CD4-positive, alpha-beta T cell (primary cell): ENCODE results near the gene KIF26B. TPM values are rescaled to one million over a fixed set of nuclear protein-coding genes. Genes with fewer than 3 reads are reported as not detected.

Experiments used
- ATAC-seq: fragments of 200-7000 bp; cut with Tn5 transposase; one replicate; pipeline ENCODE4 v1.10.0; 2022; ENCODE audit warnings: mild to moderate bottlenecking; ENCODE audit not compliant: poor library complexity
- CTCF ChIA-PET: fragments of 350-600 bp; sonication (Branson Sonifier 250); formaldehyde crosslinking; loops from one replicate; lab custom pipeline; 2021; ENCODE audit warnings: antibody characterized with exemption, inconsistent platforms; lab: Charles Lee
- POLR2A ChIA-PET: fragments of 350-600 bp; sonication (Branson Sonifier 250); formaldehyde crosslinking; loops from one replicate; lab custom pipeline; 2021; ENCODE audit warnings: antibody characterized with exemption, inconsistent platforms; lab: Charles Lee
- DNase-seq, 14 experiments: peaks; one replicate each; pipeline ENCODE4 v3.0.0-alpha.2; 2013 to 2020; ENCODE audit warnings: mixed read lengths in 2 of 14
- H3K27ac ChIP-seq, 2 donors: one replicate each; pipeline versions ENCODE4 v1.5.1 to v1.7.0; 2013; ENCODE audit warnings: low read length in 2 of 2, low read depth in 1 of 2, mild to moderate bottlenecking in 1 of 2
- H3K27me3 ChIP-seq, 2 experiments: 1 replicate in 1 of 2; 2 replicates in 1 of 2; pipeline versions ENCODE4 v1.6.1 to v1.7.0; 2013; ENCODE audit warnings: low read length in 2 of 2, control low read depth in 1 of 2, mild to moderate bottlenecking in 1 of 2, moderate library complexity in 1 of 2; ENCODE audit not compliant: insufficient read depth in 2 of 2, control insufficient read depth in 1 of 2
- H3K36me3 ChIP-seq: one replicate; pipeline ENCODE4 v1.6.1; 2013; ENCODE audit warnings: low read length, control low read depth; ENCODE audit not compliant: insufficient read depth
- H3K4me1 ChIP-seq: one replicate; pipeline ENCODE4 v1.6.1; 2013; ENCODE audit warnings: low read length, control low read depth; ENCODE audit not compliant: insufficient read depth
- H3K4me3 ChIP-seq: one replicate; pipeline ENCODE4 v1.5.1; 2013; ENCODE audit warnings: mild to moderate bottlenecking, low read length, moderate library complexity
- H3K9me3 ChIP-seq, 2 experiments: 1 replicate in 1 of 2; 2 replicates in 1 of 2; pipeline versions ENCODE4 v1.6.1 to v1.7.0; 2013; ENCODE audit warnings: low read length in 2 of 2, mild to moderate bottlenecking in 2 of 2, control low read depth in 1 of 2, moderate library complexity in 1 of 2; ENCODE audit not compliant: control insufficient read depth in 1 of 2, insufficient read depth in 1 of 2
- H3K27ac Mint-ChIP-seq: one replicate; pipeline ENCODE4 v1.8.0; 2020; ENCODE audit warnings: mixed read lengths
- H3K27me3 Mint-ChIP-seq: one replicate; pipeline ENCODE4 v1.8.0; 2021; ENCODE audit warnings: mixed read lengths
- H3K36me3 Mint-ChIP-seq: one replicate; pipeline ENCODE4 v1.8.0; 2021; ENCODE audit warnings: low read depth, mixed read lengths
- H3K4me1 Mint-ChIP-seq: one replicate; pipeline ENCODE4 v1.8.0; 2021; ENCODE audit warnings: low read depth, mixed read lengths
- H3K4me3 Mint-ChIP-seq: one replicate; pipeline ENCODE4 v1.8.0; 2020; ENCODE audit warnings: mild to moderate bottlenecking, mixed read lengths
- H3K9me3 Mint-ChIP-seq: one replicate; pipeline ENCODE4 v1.8.0; 2020; ENCODE audit warnings: mixed read lengths
- CTCF ChIP-seq: fragments of 200-600 bp; IDR thresholded peaks from one replicate; pipeline ENCODE4 v1.8.0; 2022; ENCODE audit warnings: antibody characterized with exemption, mild to moderate bottlenecking
- intact Hi-C, 2 experiments: fragments of 100-400 bp; cut with DNase I in 1 of 2; cut with micrococcal nuclease in 1 of 2; formaldehyde crosslinking; loops; one replicate each; pipeline versions ENCODE4 v1.15.1 to v1.9.0; 2023 to 2025; cut with DNase I, micrococcal nuclease
- total RNA-seq, 174 experiments: library from RNA in 2 of 174; stranded (reverse) in 2 of 174; gene quantifications; one replicate each; pipeline ENCODE4 v1.2.3 and lab custom pipeline; 2021 to 2026

The KIF26B gene
- total RNA-seq, 2 experiments from 2014 or later: 0.03 TPM; not detected in 1

- Mint-ChIP-seq H3K4me1 (no peaks in the 10 kb centered on the region), H3K4me3 (no peak overlapping the region), H3K9me3 (no peaks in the 10 kb centered on the region), H3K36me3 (no peaks in the 10 kb centered on the region), H3K27ac (no peak overlapping the region), H3K27me3 (no peaks in the 10 kb centered on the region)
- no peaks in the 10 kb centered on the region for H3K4me1 ChIP-seq
- H3K27ac ChIP-seq: no peak overlapping the region
- intact Hi-C loops: no loop called here
- no peak for TF ChIP-seq CTCF
- ChIA-PET POLR2A (no interaction called here), CTCF (no interaction called here)
- ATAC-seq: no peak
- no peak overlapping the region for H3K4me3 ChIP-seq
- no peak for DNase-seq
- H3K27me3 ChIP-seq: no peaks in the 10 kb centered on the region
- H3K9me3 ChIP-seq: no peaks in the 10 kb centered on the region
- H3K36me3 ChIP-seq: no peaks in the 10 kb centered on the region
Measured at GRCh38 chr1:245486775-245487470, 332.1 kb downstream of the KIF26B start.

DNA sequence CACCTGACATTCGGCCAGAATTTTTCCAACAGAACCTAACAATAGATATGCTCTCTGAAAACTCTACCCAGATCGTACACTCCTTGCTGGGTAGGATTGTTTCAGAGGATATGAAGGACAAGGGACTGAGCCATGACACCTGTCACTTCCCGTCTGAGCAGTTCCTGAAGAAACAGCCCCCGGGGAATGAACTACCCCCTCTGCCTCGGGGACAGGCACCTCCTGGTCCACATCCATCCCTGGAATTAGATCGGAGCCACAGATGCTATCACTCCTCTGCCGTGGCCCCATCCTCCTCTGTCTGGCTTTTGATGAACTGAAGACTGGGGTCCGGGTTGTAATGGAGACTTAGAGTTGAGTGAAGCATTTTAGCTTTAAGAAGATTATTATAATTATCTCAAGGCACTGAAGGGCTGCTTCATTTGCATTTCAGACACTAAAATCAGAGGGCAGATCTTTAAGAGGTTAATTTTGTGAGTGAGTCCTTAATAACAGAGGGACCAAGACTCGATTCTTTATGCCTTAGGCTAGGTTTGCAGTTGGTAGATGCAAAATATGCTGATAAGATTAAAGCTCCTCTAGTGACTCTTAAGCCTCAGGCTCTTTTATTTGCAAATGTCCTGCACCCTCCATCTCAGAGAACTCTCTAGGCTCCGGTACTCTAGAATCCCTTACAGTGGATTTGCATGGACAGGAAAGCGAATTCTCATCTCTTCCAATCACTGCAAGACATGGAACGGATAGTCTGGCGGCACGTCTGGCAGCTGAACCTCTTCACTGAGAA, 333.8 kb downstream of the KIF26B start:
- ChIA-PET POLR2A (no interaction called here), CTCF (no interaction called here)
- H3K36me3 Mint-ChIP-seq: no peaks in the 10 kb centered on the region
- no peak overlapping the region for H3K4me3 Mint-ChIP-seq
- Histone ChIP-seq H3K27me3 (no peaks in the 10 kb centered on the region), H3K36me3 (no peaks in the 10 kb centered on the region), H3K4me3 (no peak overlapping the region), H3K9me3 (no peaks in the 10 kb centered on the region), H3K4me1 (no peaks in the 10 kb centered on the region), H3K27ac (no peak overlapping the region)
- TF ChIP-seq CTCF: no peak
- DNase-seq (no peak), ATAC-seq (no peak)
- H3K4me1 Mint-ChIP-seq: no peaks in the 10 kb centered on the region
- no peaks in the 10 kb centered on the region for H3K9me3 Mint-ChIP-seq
- intact Hi-C loops: no loop called here
- H3K27me3 Mint-ChIP-seq: no peaks in the 10 kb centered on the region
- H3K27ac Mint-ChIP-seq: no peak overlapping the region

DNA sequence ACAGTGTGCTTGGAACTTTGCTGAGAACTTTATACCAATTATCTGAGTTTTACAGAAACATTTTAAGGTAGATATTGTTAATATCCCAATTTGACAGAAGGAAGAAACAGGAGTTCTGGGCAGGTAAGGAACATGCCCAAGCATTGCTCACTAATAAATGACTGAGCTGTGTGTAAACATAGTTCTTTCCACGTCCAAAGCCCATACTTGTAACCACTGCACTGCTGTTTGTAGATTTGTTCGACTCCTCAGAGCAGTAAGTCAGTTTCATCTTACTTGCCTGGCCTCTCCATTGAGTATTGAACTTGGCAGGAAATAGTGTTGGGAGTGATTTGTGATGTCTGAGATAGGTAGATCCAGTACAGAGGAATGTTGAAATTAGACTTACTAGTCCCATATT, 335.1 kb downstream of the KIF26B start:
- Mint-ChIP-seq H3K4me3 (no peak overlapping the region), H3K27me3 (no peaks in the 10 kb centered on the region), H3K36me3 (no peaks in the 10 kb centered on the region), H3K27ac (no peak overlapping the region), H3K9me3 (no peaks in the 10 kb centered on the region), H3K4me1 (no peaks in the 10 kb centered on the region)
- ATAC-seq (no peak), DNase-seq (no peak)
- H3K36me3 ChIP-seq: no peaks in the 10 kb centered on the region
- H3K4me1 ChIP-seq: no peaks in the 10 kb centered on the region
- no peaks in the 10 kb centered on the region for H3K27me3 ChIP-seq
- H3K4me3 ChIP-seq: no peak overlapping the region
- POLR2A ChIA-PET: no interaction called here
- H3K27ac ChIP-seq: no peak overlapping the region
- TF ChIP-seq CTCF: no peak
- CTCF ChIA-PET: no interaction called here
- intact Hi-C loops: no loop called here
- no peaks in the 10 kb centered on the region for H3K9me3 ChIP-seq
